Skeletal muscle satellite cell (primary cell): Measurements from ENCODE around the gene KLHDC8A.
"Not testable (repeated sequence)": the region's sequence is repeated elsewhere in the genome, so short reads cannot be mapped to it uniquely, and the experiment has no call there.

Experiments
- H3K27me3 ChIP-seq: 2 replicates; pipeline ENCODE4 v1.7.0; 2013; ENCODE audit warnings: low read length; ENCODE audit not compliant: control insufficient read depth, insufficient read depth
- H3K36me3 ChIP-seq: 2 replicates; pipeline ENCODE4 v1.7.0; 2013; ENCODE audit warnings: mild to moderate bottlenecking, control low read depth, low read length; ENCODE audit not compliant: insufficient read depth
- H3K4me1 ChIP-seq: 2 replicates; pipeline ENCODE4 v1.7.0; 2013; ENCODE audit warnings: low read length; ENCODE audit not compliant: control insufficient read depth, insufficient read depth
- H3K4me2 ChIP-seq: 2 replicates; pipeline ENCODE4 v1.7.0; 2013; ENCODE audit warnings: mild to moderate bottlenecking, low read length
- H3K4me3 ChIP-seq: 2 replicates; pipeline ENCODE4 v1.7.0; 2013; ENCODE audit warnings: low read length
- H3K9ac ChIP-seq: 2 replicates; pipeline ENCODE4 v1.7.0; 2013; ENCODE audit warnings: mild to moderate bottlenecking, low read depth, low read length, moderate library complexity
- H3K9me3 ChIP-seq: replicated peaks from 2 replicates; pipeline ENCODE4 v1.7.0; 2013; ENCODE audit warnings: mild to moderate bottlenecking, control low read depth, low read length

The KLHDC8A gene

DNA sequence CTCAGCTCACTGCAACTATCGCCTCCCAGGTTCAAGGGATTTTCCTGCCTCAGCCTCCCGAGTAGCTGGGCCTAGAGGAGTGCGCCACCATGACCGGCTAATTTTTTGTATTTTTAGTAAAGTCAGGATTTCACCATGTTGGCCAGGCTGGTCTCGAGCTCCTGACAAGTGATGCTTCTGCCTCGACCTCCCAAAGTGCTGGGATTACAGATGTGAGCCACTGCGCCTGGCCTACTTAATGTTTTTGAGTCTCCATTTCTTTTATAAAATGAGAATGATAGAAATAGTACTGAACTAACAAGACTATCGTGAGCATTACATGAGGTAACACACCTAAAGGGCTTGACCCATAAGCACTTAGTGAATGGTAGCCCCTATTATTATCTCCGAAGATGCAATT, 56.6 kb downstream of the KLHDC8A start:
- no peak overlapping the region for H3K9ac ChIP-seq
- no peak overlapping the region for H3K4me3 ChIP-seq
- H3K9me3 ChIP-seq = no peaks in the 10 kb centered on the region
- no peak overlapping the region for H3K4me2 ChIP-seq
- H3K36me3 ChIP-seq = peaks cover 22% of the 10 kb centered on the region
- peaks cover 54% of the 10 kb centered on the region for H3K4me1 ChIP-seq
- H3K27me3 ChIP-seq = no peaks in the 10 kb centered on the region

GRCh38 chr1:205298191-205298994, 58.3 kb downstream of the KLHDC8A start:
- Histone ChIP-seq H3K4me1 (peaks cover 62% of the 10 kb centered on the region), H3K4me3 (peak overlapping the region; percentile 38), H3K36me3 (peaks cover 10% of the 10 kb centered on the region), H3K9ac (peak overlapping the region; percentile 74), H3K27me3 (no peaks in the 10 kb centered on the region), H3K4me2 (peak overlapping the region; percentile 72), H3K9me3 (no peaks in the 10 kb centered on the region)

DNA sequence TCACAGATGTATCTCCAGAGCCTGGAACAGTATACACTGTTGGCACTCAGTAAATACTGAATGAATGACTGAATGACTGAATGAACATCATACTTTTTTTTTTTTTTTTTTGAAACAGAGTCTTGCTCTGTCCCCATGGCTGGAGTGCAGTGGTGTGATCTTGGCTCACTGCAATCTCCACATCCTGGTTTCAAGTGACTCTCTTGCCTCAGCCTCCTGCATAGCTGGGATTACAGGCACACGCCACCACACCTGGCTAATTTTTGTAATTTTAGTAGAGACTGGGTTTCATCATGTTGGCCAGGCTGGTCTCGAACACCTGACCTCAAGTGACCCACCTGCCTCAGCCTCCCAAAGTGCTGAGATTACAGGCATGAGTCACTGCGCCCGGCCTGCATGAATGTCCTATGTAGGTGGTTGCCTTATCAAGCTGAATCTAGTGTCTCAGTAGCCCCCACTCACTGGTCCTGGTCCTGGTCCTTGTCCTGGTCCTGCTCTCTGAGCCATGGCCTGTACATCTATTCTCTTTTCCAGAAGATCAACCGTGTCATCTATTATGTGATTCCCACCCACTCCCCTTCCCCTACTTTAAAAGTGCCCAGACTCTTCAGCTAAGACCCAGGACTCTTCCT, 59.1 kb downstream of the KLHDC8A start:
- Histone ChIP-seq H3K4me1 (peaks cover 64% of the 10 kb centered on the region), H3K4me3 (peak overlapping the region; percentile 38), H3K9ac (peak overlapping the region; percentile 74), H3K4me2 (peak overlapping the region; percentile 72)
- H3K27me3 ChIP-seq, H3K36me3 ChIP-seq, H3K9me3 ChIP-seq: not testable (repeated sequence)

DNA sequence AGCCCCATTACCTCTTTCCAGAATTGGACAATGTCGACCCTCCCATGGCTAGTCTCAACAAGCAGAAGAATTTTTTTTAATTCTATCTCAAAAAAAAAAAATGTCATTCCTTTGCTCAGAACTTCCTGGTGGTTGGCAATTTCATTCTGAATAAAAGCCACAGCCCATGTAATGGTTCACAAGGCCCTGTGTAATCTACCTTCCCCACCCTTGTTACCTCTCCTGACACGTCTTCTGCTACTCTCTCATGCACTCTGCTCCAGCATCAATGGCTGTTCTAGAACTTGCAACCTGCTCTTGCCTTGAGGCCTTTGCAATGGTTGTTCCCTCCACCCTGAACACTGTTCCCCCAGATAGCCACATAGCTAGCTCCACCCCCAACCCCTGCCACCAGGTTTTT, 60.6 kb downstream of the KLHDC8A start:
- Histone ChIP-seq H3K9ac (no peak overlapping the region), H3K9me3 (no peaks in the 10 kb centered on the region), H3K27me3 (no peaks in the 10 kb centered on the region), H3K4me3 (no peak overlapping the region), H3K36me3 (no peaks in the 10 kb centered on the region), H3K4me2 (no peak overlapping the region), H3K4me1 (peaks cover 51% of the 10 kb centered on the region)

- Histone ChIP-seq H3K4me1 (peaks cover 39% of the 10 kb centered on the region), H3K4me2 (peak overlapping the region; percentile 57), H3K4me3 (no peak overlapping the region), H3K27me3 (no peaks in the 10 kb centered on the region), H3K9me3 (no peaks in the 10 kb centered on the region), H3K9ac (peak overlapping the region; percentile 56), H3K36me3 (no peaks in the 10 kb centered on the region)
Measured at GRCh38 chr1:205294934-205295333, 61.8 kb downstream of the KLHDC8A start.

- H3K4me1 ChIP-seq = peaks cover 39% of the 10 kb centered on the region
Measured at GRCh38 chr1:205294175-205294917, 62.4 kb downstream of the KLHDC8A start.

GRCh38 chr1:205293350-205294074, 63.2 kb downstream of the KLHDC8A start:
- H3K4me1 ChIP-seq = peaks cover 34% of the 10 kb centered on the region
- H3K9ac ChIP-seq = peak overlapping the region; percentile 56

More at GRCh38 chr1:205294175-205294917, 62.4 kb downstream of the KLHDC8A start:
- no peaks in the 10 kb centered on the region for H3K9me3 ChIP-seq
- peak overlapping the region; percentile 56 for H3K9ac ChIP-seq
- peak overlapping the region; percentile 41 for H3K4me3 ChIP-seq
- no peaks in the 10 kb centered on the region for H3K27me3 ChIP-seq
- no peaks in the 10 kb centered on the region for H3K36me3 ChIP-seq
- H3K4me2 ChIP-seq = peak overlapping the region; percentile 57

GRCh38 chr1:205291596-205291995, 65.1 kb downstream of the KLHDC8A start:
- H3K9me3 ChIP-seq = no peaks in the 10 kb centered on the region
- no peaks in the 10 kb centered on the region for H3K27me3 ChIP-seq
- no peak overlapping the region for H3K4me3 ChIP-seq
- H3K4me1 ChIP-seq = peaks cover 39% of the 10 kb centered on the region
- H3K36me3 ChIP-seq = no peaks in the 10 kb centered on the region
- H3K4me2 ChIP-seq = no peak overlapping the region
- H3K9ac ChIP-seq = no peak overlapping the region

More at GRCh38 chr1:205293350-205294074, 63.2 kb downstream of the KLHDC8A start:
- Histone ChIP-seq H3K4me2 (peak overlapping the region; percentile 57), H3K4me3 (peak overlapping the region; percentile 41), H3K36me3 (no peaks in the 10 kb centered on the region), H3K27me3 (no peaks in the 10 kb centered on the region), H3K9me3 (no peaks in the 10 kb centered on the region)

DNA sequence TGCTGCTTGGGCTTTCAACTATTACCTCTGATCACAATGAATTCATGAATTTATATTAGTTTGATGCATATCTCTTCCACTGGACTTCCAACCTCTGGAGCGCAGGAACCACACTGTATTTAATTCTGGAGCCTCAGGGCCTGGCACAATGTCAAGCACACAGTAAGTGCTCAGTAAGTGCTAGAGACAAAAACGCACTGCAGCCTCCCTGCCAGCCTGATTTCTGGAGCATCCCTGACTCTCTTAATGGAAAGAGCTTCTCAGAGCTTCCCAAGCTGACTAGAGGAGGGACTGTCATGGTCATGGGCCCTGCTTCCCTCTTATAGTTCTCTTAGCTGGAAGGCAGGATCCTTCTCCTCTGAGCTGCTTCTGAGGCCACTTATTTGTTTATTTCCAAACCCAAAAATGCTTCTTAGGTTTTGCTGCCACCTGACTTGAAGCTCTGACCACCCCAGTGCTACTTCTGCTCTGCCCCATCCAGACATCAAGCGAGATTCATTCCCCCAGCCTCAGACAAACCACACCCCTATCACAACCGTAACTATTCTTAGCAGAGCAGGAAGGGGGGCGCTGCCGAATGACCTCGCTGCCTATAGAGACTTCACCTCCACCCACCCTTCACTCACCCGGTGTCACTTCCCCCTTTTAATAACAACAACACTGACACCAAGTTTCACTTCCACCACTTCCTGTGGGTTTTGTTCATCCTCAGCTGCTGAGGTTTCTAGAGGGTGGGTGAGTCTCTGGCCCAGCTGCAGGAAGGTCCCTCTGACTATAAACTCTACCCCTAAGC, 68.8 kb downstream of the KLHDC8A start:
- H3K27me3 ChIP-seq = no peaks in the 10 kb centered on the region
- H3K4me2 ChIP-seq = no peak overlapping the region
- peaks cover 50% of the 10 kb centered on the region for H3K4me1 ChIP-seq
- no peaks in the 10 kb centered on the region for H3K9me3 ChIP-seq
- H3K36me3 ChIP-seq = no peaks in the 10 kb centered on the region
- H3K4me3 ChIP-seq = no peak overlapping the region
- no peak overlapping the region for H3K9ac ChIP-seq

GRCh38 chr1:205287076-205287475, 69.6 kb downstream of the KLHDC8A start:
- no peak overlapping the region for H3K4me3 ChIP-seq
- H3K4me1 ChIP-seq = peaks cover 50% of the 10 kb centered on the region
- H3K9me3 ChIP-seq = no peaks in the 10 kb centered on the region
- H3K36me3 ChIP-seq = no peaks in the 10 kb centered on the region
- no peaks in the 10 kb centered on the region for H3K27me3 ChIP-seq
- H3K9ac ChIP-seq = peak overlapping the region; percentile 16
- no peak overlapping the region for H3K4me2 ChIP-seq
